HG03469 (cell line): ENCODE data around the gene CLIP2.
"Not testable (repeated sequence)": the region's sequence is repeated elsewhere in the genome, so short reads cannot be mapped to it uniquely, and the experiment has no call there.

ENCODE experiments used
- ATAC-seq: cut with Tn5 transposase; IDR thresholded peaks from one replicate; pipeline ENCODE4 v1.9.1; 2021; ENCODE audit warnings: mild to moderate bottlenecking, moderate library complexity, moderate number of reproducible peaks; ENCODE audit not compliant: unreplicated experiment

The CLIP2 gene

DNA sequence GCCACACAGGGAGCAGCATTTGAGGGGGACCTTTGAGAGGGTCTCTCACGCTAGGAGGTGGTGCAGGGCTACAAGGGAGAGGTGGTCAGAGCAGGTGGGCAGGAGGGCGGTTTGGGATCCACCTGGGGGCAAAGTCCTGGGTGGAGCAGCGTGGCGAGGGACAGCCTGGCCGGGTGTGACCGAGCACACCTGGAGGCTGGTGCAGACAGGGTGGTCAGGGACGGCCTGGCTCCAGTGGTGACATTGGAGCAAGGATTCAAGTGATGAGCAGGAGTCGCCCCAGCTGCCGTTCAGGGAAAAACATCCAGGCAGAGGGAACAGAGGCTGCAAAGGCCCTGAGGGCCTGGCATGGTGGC is 36.0 kb downstream of the CLIP2 start:
- ATAC-seq: no peak

DNA sequence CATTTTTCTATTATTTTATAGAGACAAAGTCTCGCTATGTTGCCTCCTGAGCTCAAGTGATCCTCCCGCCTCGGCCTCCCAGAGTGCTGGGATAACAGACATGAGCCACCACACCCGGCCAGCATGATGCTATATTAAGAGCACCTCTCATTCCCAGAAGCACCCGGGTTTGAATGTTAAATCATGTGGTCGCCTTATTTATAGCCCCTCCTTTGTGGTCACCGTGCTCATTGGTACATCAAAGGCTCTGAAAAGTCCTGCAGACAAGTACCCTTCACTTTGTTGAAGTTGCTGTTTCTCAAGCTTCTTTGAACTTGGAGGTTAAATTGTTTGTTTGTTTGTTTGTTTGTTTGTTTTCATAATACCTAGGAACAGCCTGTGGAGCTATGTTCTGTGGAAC is 40.0 kb downstream of the CLIP2 start:
- no peak for ATAC-seq

DNA sequence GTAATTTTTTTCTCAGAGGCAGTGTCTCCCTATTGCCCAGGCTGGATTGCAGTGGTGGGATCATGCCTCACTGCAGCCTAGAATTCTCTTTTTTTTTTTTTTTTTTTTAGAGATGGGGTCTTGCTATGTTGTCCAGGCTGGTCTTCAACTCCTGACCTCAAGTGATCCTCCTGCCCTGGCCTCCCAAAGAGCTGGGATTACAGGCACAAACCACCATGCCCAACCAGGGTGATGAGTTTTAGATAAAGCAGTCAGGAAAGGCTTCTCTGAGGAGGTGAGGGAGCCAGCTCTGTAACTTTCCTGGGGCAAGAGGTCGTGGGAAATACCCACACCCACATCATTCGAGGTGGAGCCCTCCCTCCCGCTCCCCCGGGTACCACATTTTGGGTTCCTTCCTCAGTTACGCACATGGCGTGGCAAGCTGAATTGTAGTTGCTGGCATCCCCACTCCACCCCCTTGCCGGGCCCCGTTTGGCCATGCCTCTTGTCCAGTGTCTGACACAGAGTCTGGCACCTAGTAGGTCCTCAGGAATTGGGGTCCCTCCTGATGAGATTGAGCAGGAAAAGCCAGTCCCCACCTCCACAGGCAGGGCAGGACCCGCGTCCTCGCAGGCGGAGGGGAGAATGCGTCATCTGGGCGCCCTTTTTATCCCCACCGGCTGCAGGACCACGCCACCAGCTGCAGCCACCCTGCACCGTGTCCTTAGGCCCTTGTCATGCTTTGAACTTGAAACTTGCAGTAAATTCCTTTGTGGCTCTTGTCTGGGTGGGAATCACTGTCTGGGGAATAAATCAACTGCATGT is 43.4 kb downstream of the CLIP2 start:
- no peak for ATAC-seq

DNA sequence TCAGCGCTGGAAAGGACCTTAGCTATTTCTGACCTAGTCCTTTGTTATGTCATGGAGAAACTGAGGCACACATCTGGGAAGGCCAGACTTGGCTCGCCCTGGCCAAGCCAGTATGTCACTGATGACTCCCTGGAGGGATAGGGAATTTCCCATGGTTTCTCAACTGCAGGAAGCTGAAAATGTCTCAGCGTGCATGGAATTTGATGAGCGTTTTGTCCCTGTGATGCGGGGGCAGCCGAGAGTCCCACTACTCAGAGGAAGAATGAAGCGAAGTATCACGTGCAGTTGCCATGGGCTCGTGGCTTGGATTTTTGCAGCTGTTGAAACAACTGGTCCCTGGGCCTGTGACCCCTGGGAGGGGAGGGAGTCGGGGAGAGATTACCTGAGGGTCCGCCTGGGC is 44.8 kb downstream of the CLIP2 start:
- no peak for ATAC-seq

DNA sequence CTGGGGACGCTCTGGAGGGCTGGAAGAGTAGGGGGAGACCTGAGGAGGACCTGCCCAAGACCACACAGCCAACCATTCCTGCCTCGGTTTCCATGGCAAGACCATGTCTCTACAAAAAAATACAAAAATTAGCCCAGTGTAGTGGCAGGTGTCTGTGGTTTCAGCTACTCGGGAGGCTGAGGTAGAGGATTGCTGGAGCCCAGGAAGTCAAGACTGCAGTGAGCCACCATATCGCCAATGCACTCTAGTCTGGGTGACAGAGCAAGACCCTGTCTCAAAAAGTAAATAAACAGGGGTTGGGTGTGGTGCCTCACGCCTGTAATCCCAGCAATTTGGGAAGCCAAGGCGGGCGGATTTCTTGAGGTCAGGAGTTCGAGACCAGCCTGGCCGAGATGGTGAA is 48.7 kb downstream of the CLIP2 start:
- no peak for ATAC-seq

DNA sequence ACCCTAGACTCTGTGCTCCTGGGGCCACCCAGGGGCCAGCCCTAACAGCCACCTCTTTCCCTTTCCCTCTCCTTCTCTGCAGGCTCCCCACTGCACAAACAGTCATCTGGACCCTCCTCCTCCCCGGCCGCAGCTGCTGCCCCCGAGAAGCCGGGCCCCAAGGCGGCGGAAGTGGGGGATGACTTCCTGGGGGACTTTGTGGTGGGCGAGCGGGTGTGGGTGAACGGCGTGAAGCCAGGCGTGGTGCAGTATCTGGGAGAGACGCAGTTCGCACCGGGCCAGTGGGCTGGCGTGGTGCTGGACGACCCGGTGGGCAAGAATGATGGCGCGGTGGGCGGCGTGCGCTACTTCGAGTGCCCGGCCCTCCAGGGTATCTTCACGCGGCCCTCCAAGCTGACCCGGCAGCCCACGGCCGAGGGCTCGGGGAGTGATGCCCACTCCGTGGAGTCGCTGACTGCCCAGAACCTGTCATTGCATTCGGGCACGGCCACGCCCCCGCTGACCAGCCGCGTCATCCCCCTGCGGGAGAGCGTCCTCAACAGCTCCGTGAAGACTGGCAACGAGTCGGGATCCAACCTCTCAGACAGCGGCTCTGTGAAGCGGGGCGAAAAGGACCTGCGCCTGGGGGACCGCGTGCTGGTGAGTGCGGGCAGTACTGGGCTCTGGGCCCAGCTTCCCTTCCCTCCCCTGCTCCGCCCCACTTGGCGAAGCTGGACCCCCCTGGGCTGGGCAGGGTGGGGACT is 49.3 kb downstream of the CLIP2 start:
- ATAC-seq: no peak

DNA sequence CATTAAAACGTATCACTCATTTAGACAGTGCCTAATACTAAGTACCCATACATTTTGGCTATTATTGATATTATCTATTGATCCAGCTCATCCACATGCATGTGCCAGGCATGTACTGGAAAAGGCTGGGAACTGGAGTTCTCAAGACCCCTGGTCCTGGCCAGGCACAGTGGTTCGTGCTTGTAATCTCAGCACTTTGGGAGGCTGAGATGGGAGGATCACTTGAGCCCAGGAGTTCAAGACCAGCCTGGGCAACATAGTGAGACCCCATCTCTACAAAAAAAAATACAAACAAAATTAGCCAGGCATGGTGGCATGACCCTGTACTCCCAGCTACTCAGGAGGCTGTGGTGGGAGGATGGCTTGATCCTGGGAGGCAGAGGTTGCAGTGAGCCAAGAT is 50.4 kb downstream of the CLIP2 start:
- not testable (repeated sequence) for ATAC-seq

DNA sequence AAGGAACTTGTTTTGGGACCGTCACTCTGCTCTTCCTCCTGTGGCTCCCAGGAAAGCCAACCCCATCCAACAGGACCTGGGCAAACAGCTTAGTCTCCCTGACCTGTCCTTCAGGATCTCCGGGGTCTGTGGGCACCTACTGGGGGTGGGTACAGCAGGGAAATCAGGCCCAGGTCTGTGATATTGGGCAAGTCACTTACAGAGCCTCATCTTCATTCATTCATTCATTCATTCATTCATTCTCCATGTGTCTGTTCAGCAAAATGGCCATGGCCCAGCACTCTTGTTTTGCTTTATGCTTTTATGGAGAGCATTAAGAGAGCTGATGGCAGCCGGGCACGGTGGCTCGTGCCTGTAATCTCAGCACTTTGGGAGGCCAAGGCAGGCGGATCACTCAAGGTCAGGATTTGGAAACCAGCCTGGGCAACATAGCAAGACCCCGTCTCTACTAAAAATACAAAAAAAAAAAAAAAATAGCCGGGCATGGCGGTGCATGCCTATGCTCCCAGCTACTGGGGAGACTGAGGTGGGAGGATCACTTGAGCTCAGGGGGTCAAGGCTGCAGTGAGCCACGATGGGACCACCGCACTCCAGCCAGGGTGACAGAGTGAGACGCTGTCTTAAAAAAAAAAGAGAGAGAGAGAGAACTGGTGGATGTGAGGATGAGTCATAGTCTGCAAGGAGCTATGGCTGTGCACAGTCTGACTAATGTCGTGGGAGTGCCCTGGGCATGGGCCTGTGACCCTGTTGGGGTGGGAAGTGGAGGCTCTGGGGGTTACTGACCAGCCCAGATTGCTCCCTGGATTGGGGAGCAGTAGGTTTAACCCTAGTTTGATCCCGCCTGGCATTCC is 54.3 kb downstream of the CLIP2 start:
- no peak for ATAC-seq

DNA sequence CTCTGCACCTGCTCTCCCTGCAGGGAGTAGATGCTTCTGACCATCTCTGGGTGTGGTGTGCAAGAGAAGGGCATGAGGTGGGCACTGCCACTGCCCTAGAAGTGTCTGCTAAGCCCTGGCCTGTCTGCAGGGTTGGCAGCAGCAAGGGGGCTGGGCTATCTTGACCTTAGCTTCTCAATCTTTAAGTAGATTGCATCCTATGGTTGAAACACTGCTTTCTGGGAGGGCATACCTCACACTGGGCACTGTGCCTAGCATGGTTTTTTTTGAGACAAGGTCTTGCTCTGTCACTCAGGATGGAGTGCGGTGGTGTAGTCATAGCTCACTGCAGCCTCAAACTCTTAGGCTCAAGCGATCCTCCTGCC is 54.9 kb downstream of the CLIP2 start:
- ATAC-seq: no peak

DNA sequence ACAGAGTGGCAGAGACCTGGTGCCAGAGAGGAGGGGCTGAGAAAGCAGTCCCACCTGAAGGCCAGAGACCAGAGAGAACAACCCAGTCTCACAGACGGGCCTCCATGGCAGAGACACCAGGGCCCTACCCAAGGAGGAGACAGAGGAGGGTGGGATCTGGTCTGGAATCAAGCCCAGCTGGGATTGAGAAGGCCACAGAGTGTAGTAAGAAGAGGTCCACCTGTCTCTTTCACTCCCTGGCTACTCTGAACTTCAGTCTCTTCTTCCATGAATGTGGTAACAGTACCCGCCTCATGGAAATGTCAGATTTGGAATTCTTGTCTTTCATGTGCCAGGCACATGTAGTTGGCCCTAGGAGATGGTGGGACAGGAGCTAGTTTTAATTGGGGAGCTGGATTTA is 55.6 kb downstream of the CLIP2 start:
- no peak for ATAC-seq

DNA sequence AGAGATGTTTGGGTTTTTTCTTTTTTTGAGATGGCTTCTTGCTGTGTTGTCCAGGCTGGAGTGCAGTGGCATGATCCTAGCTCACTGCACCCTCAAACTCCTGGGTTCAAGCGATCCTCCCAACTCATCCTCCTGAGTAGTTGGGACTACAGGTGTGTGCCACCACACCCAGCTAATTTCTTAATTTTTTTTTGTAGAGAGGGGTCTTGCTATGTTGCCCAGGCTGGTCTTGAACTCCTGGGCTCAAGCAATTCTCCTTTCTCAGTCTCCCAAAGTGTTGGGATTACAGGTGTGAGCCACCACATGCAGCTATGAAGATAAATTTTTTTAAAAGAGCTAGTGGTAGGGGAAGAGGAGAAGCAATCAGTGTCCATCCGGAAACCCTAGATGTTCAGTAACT is 56.8 kb downstream of the CLIP2 start:
- no peak for ATAC-seq

DNA sequence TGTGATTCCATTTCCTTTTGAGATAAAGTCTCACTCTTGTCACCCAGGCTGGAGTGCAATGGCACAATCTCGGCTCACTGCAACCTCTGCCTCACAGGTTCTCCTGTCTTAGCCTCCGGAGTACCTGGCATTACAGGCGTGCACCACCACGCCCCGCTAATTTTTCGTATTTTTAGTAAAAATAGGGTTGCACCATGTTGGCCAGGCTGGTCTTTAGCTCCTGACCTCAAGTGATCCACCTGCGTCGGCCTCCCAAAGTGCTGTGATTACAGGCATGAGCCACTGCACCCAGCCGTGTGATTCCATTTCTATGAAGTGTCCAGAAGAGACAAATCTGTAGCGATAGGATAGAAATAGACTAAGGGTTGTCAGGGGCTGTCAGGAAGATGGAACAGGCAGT is 60.4 kb downstream of the CLIP2 start:
- ATAC-seq: no peak

DNA sequence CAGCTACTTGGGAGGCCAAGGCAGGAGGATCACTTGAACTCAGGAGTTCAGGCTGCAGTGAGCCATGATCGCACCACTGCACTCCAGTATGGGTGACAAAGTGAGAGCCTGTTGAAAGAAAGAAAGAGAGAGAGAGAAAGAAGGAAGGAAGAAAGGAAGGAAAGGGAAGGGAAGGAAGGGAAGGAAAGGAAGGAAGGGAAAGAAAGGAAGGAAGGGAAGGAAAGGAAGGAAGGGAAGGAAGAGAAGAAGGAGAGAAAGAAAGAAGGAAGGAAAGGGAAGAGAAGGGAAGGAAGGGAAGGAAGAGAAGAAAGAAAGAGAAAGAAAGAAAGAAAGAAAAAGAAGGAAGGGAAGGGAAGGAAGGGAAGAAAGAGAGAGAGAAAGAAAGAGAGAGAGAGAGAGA is 61.5 kb downstream of the CLIP2 start:
- no peak for ATAC-seq

DNA sequence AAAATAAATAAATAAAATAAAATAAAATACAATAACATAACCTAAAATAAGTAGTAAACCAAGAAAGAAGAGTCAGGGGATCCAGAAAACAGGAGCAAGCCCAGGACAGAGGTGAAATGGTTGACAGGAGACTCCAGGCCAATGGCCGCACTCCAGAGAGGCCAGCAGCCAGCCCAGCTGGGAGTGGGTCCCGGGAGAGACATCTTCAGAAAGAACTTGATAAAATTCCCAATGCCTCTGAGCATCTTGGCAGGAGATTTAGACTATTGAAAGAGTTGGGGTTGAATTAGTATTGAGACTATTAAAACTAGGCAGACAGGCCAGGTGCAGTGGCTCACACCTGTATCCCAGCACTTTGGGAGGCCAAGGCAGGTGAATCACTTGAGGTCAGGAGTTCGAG is 62.6 kb downstream of the CLIP2 start:
- ATAC-seq: no peak

DNA sequence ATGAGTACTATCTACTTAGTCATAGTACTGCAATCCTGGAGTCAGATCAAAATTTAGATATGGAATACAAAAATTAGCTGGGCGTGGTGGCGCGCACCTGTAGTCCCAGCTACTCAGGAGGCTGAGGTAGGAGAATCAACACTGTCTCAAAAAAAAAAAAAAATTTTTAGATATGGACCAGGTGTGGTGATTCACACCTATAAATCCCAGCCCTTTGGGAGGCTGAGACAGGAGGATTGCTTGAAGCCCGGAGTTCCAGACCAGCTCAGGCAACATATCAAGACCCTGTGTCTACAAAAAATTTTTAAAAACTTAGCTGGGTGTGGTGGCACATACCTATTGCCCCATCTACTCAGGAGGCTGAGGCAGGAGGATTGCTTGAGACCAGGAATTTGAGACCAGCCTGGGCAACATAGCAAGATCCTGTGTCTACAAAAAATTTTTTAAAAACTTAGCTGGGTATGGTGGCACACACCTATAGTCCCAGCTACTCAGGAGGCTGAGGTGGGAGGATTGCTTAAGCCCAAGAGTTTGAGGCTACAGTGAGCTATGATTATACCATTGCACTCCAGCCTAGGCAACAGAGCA is 63.4 kb downstream of the CLIP2 start:
- ATAC-seq: not testable (repeated sequence)

DNA sequence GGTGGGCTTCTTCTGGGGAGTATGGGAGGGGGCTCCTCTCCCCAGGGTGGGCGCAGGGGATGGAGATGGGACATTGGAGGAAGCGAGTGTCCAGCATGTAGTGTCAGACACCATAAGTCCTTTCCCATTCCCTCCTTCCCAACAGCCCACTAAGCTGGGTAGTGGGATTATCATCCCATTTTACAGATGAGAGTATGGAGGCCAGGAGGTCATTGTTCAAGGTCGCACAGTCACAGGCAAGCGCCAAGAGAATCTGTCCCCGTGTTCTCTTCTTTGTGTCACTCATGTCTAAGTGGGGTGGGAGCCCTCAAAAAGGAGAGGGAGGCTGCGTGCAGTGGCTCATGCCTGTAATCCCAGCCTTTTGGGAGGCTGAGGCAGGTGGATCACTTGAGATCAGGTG is 64.8 kb downstream of the CLIP2 start:
- ATAC-seq: no peak

DNA sequence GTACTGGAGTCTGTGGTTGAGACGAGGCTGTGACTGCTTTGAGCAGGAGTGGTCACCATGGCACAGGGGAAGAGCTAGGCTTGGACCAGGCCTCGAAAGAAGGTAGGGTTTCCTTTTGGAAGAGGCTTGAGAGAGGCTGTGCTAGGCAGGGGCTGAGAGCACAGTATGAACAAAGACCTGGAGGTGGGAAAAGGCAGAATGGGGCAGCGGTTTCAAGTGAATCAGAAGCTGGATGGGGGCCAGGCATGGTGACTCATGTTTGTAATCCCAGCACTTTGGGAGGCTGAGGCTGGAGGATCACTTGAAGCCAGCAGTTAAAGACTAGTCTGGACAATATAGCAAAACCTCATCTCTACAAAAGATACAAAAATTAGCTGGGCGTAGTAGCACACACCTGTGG is 65.9 kb downstream of the CLIP2 start:
- no peak for ATAC-seq

DNA sequence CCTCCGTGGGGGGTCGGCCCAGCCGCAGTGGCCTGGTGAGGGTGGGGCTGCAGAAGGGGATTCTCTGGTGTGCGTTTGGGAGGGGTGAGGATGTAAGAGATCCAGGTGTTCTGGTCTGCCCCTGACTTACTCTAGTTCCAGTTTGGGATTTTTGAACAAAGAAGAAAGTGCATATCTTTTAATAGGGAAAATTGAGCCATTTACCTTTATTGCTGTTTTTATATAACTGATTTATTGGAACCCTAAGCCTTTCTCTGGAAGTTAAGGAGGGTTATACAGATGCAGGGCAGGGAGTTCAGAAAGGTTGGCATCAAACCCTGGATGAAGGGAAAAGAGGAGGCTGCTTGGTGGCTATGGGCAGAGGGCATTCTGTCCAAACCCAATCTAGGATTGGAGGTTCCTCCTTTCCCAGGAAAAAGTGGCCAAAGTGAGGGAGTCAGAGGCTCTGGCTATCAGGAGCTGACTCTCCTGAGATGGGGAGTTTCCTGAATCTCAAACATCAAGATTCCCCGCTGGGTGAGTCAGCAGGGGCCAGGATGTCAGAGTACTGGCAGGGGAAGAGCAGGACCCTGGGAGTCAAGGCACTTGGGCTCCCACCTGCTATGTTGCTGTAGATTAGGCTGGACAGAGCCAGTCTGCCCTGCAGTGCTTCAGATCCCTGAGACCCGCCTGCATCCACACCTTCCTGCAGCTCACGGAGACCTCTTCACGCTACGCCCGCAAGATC is 67.5 kb downstream of the CLIP2 start:
- ATAC-seq: no peak

DNA sequence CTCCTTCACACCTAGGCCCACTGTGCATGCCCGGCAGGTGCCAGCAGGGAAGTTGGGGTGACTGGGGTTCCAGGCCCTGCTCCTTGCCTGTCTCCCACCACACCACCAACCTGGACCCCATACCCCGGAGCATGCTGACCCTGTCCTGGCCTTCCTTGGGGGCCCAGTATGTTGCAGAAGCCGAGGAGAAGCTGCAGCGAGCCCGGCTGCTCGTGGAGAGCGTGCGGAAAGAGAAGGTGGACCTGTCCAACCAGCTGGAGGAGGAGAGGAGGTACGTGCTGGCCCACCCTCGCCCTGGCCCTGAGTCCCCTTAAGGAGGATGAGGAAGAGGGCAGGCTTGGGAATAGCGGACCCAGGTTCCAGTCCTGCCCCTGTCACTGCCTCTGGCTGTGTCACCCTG is 70.8 kb downstream of the CLIP2 start:
- no peak for ATAC-seq

DNA sequence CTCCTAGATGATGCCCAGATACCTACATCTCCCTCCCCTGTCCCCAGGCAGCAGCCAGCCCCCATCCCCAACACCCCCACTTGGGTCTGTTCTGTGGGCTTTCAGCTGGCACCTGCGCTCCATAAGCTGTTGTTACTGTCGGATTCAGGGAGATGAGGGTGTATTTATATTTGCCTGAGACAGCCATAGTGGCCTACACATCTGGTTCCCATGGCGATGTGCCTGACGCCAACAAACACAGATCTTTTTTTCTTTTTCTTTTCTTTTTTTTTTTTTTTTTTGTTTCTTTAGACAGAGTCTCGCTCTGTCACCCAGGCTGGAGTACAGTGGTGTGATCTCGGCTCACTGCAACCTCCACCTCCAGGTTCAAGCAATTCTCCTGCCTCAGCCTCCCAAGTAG is 73.1 kb downstream of the CLIP2 start:
- ATAC-seq: no peak

DNA sequence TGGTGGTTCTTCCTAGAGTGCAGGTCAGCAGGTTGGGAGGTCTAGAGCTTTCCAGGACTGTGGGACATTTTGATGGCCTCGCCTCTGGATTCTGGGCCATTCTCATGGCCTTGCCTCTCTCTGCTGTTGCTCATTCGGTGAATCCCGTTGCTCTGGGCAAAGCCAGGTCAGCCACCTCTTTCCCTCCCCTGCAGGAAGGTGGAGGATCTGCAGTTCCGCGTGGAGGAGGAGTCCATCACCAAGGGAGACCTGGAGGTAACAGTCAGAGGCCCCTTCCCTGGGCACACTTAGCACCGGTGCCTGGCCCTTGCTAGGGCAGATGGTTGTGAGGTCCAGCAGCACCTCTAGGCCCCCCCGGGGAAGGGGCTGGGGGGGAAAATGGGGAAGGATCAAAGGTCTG is 74.9 kb downstream of the CLIP2 start:
- ATAC-seq: no peak
